Measurements from ENCODE around the gene PAM. TPM values are rescaled to one million over a fixed set of nuclear protein-coding genes. Genes with fewer than 3 reads are reported as not detected.

PAM gene
- polyA plus RNA-seq, 5 donors, result 76.9 to 161 (median 147) TPM

- DNase-seq, result no peak
These were observed 23.4 kb downstream of the PAM start for GRCh38 chr5:102778478-102778877.

- no peak for DNase-seq
These were observed 26.3 kb downstream of the PAM start for GRCh38 chr5:102781359-102781758.

- DNase-seq, result no peak
These were observed 26.7 kb downstream of the PAM start for GRCh38 chr5:102781786-102782185.

GRCh38 chr5:102782217-102782872 lies 27.2 kb downstream of the PAM start:
- no peak for DNase-seq

- no peak for DNase-seq
These were observed 32.0 kb downstream of the PAM start for GRCh38 chr5:102787134-102787533.

- no peak for DNase-seq
These were observed 33.7 kb downstream of the PAM start for GRCh38 chr5:102788788-102789187.

GRCh38 chr5:102789469-102789868 lies 34.4 kb downstream of the PAM start:
- DNase-seq, result no peak

- no peak for DNase-seq
These were observed 35.6 kb downstream of the PAM start for GRCh38 chr5:102790748-102791147.

GRCh38 chr5:102792705-102793104 lies 37.6 kb downstream of the PAM start:
- DNase-seq, result no peak

GRCh38 chr5:102794047-102794446 lies 38.9 kb downstream of the PAM start:
- no peak for DNase-seq

- DNase-seq, result no peak
These were observed 39.7 kb downstream of the PAM start for GRCh38 chr5:102794677-102795331.

GRCh38 chr5:102795526-102795925 lies 40.4 kb downstream of the PAM start:
- peak; percentile 14 to 23 for DNase-seq

- DNase-seq, result peak; percentile 25 to 29
These were observed 40.9 kb downstream of the PAM start for GRCh38 chr5:102796009-102796408.

GRCh38 chr5:102796498-102796897 lies 41.4 kb downstream of the PAM start:
- no peak for DNase-seq

GRCh38 chr5:102797322-102797884 lies 42.3 kb downstream of the PAM start:
- DNase-seq, result no peak

GRCh38 chr5:102798104-102798785 lies 43.1 kb downstream of the PAM start:
- DNase-seq, result no peak

- no peak for DNase-seq
These were observed 43.9 kb downstream of the PAM start for GRCh38 chr5:102799017-102799416.

- DNase-seq, result no peak
These were observed 45.3 kb downstream of the PAM start for GRCh38 chr5:102800427-102800826.

- no peak for DNase-seq
These were observed 46.3 kb downstream of the PAM start for GRCh38 chr5:102801371-102801770.

- no peak for DNase-seq
These were observed 47.8 kb downstream of the PAM start for GRCh38 chr5:102802708-102803458.

- no peak for DNase-seq
These were observed 52.9 kb downstream of the PAM start for GRCh38 chr5:102807878-102808502.

GRCh38 chr5:102809033-102809432 lies 53.9 kb downstream of the PAM start:
- DNase-seq, result no peak
